ENCODE measurements around the gene BOC.

Gene BOC

DNA sequence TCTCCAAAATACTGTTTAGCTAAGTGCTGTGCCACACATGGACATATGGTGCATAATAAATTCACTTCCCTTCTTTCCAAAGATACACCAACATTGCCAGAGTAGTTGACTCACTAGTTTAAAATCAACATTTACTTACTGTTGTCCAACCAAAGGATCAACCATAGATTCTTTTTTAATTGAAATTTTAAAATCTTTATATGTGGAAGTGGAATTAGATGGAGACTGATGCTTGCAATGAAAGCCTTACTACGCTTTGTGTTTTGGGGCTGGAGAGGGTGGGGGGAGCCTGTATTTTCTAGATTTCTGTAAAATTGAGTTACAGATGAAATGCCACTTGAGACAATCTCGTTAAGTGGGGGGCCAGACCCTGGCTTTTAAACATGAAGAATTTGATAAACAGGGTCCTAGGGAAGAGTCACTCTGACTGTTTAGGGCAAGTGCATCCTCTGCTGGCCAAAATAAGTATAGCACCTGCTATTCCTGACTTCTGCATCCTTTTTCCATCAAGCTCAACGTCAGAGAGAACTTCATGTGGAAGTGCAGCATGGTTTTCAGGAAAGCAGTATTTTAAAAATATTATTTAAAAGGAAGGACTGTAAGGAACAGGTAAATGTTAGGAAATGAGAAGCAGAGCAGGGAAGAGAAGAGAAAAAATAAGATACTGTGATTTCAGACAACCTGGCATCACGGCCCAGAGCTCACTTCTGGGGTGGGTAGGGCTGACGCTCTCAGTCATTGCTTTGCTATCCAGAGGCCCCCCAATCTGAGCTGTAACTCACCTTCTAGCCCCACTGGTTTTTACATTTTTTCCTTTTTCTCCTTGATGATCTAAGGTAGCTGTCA, 76.7 kb downstream of the BOC start:
- peak; percentile 85 for DNase-seq (ENCODE audit: low spot score)

DNA sequence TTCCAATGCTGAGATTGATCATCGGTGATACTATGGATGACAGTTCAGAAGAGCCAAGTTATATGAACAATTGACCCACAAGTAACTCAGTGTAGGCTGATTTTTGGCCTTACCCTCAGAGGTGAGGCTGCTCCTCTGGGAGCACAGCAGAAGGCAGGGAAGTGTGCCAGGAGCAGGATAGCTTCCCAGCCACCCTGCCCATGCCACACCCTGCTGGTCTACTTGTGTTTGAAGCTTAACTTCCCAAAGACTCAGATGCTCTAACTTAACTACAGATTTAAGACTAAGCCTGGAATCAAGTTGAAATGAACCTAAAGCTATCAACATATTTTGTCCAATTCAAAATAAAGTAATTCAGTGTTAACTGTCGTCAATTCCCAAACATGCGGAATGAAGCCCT, 77.5 kb downstream of the BOC start:
- no peak for DNase-seq (ENCODE audit: low spot score)

GRCh38 chr3:113291572-113291971, 80.2 kb downstream of the BOC start:
- DNase-seq (ENCODE audit: low spot score): no peak

GRCh38 chr3:113292933-113293332, 81.6 kb downstream of the BOC start:
- no peak for DNase-seq (ENCODE audit: low spot score)

- no peak for DNase-seq (ENCODE audit: low spot score)
Observed at GRCh38 chr3:113293348-113293747, 82.0 kb downstream of the BOC start.

DNA sequence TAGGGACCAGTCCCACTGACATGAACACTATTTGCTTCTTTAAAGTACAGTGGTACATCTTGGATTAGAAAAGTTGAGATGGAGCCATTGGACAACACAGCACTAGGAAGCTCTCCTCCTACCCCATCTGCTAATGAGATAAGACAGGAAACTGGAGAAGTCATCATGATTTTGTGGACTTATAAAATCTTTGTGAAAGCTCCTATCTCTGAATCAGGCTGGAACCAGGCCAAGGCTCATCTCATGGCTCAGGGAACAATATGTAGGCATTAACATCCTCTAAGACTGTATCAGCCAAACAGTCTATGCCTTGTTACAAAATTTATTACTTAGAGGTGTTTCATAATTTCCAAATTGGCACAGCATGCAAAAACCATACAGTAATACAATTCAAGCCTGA, 84.1 kb downstream of the BOC start:
- DNase-seq (ENCODE audit: low spot score): no peak

- DNase-seq (ENCODE audit: low spot score): no peak
Observed at GRCh38 chr3:113297287-113297686, 85.9 kb downstream of the BOC start.

DNA sequence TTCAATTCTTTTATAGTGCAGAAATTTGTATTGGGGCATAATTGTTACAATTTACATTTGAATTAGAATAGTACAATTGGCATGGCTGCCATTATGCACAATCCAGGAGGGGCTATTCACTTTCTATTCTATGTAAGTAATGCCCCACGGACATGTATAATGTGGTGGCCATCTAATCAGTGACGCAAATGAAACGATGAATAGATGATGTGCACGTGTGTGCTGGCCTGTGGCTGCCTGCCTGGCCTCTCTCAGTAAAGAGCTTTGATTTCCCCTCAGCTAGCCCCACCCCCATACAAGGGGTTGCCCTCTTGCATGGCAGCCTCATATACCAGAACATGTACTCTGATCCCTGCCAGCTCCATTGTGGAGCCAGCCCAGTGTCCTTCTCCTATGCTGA, 86.5 kb downstream of the BOC start:
- DNase-seq (ENCODE audit: low spot score): no peak

GRCh38 chr3:113300596-113300995, 89.2 kb downstream of the BOC start:
- no peak for DNase-seq (ENCODE audit: low spot score)

DNA sequence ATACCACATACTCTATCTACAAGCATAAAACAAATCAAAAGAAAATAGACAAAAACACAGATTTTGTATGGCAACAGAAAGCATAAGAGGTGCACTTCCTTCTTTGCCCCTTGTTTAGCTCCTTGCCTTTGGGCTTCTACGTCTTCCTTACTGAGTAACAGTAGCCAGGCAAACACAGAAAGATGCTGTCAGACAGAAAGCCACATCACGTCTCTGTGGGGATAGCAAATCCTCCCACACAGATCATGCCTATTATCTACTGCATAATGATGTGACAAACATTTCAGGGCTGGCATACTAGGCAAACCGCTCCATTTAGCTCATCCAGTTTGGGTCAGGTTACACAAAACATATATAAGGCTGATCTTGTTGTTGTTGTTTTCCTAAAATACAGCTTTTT, 92.7 kb downstream of the BOC start:
- DNase-seq (ENCODE audit: low spot score): no peak

DNA sequence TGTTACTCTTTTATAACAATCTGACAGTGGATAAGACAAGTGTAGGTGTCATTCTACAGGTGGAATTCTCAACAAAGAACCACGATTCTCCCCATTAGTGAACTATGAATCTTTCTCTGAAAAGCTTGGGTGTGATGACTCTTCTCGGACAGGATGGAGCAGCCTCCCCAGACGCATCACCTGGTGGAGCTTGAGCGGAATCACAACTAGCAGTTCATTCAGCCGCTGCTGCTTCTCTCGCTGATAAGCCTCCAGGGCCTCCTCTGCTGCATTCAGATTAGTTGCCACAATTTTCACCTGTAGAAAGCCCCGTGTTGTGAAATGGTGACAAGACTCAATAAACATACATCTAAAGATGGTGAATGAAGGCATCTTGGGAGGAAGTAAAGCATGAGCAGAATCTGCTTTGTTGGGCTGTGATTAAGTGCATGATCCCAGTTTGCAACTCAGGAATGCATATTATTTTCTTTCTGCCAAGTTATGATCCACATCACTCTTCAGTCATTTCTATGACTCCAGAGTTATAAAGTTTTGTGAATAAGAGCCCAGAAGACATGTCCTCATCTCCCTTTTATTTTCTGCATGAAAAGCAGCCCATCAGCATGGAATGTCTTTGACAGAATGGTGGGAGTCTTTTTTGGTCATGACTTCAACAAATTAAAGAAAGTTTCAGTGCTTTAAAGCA, 93.6 kb downstream of the BOC start:
- DNase-seq (ENCODE audit: low spot score): no peak

DNA sequence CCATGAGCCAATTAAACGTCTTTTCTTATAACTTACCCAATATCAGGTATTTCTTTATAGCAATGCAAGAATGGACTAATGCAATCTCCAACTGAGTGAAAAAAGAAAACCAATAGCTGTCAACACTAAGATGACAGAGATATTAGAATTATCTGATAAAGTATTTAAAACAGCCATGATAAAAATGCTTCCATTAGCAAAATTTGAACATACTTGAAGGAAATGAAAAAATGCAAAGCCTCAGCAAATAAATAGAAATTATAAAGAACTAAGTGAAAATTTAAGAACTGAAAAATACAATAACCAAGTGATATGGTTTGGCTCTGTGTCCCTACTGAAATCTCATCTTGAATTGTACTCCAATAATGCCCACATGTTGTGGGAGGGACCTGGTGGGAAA, 99.6 kb downstream of the BOC start:
- no peak for DNase-seq (ENCODE audit: low spot score)

DNA sequence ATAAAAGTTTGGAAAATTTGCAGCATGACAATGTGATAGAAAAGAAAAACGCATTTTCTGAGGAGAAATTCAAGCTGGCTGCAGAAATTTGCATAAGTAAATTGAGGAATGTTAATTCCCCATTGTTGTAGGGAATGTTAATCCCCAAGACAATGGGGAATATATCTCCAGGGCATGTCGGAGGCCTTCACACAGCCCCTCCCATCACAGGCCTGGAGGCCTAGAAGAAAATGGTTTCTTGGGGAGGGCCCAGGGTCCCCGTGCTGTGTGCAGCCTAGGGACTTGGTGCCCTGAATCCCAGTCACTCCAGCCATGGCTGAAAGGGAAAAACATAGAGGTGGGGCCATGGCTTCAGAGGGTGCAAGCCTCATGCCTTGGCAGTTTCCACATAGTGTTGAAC, 101.1 kb downstream of the BOC start:
- DNase-seq (ENCODE audit: low spot score): no peak

GRCh38 chr3:113314923-113315322, 103.6 kb downstream of the BOC start:
- no peak for DNase-seq (ENCODE audit: low spot score)

DNA sequence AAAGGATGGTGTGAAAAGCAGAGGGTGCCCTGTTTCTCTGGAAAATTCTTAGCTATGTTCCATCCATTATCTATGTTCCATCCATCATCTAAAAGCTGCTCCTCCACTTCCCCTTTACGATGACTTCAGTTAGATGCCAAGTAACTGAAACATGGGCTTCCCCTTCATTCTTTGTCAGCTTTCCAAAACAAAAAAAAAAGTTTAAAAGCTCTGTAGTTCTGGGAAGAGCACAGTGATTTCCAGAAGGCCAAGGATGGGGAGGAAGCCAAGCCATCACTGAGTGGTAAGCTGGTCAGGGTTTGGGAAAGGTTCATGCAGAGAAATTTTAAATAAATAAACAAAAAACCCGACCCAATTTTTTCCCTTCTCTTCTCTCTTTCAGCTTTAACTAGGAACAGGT, 118.4 kb downstream of the BOC start:
- no peak for DNase-seq (ENCODE audit: low spot score)

GRCh38 chr3:113330742-113331141, 119.4 kb downstream of the BOC start:
- DNase-seq (ENCODE audit: low spot score): no peak

DNA sequence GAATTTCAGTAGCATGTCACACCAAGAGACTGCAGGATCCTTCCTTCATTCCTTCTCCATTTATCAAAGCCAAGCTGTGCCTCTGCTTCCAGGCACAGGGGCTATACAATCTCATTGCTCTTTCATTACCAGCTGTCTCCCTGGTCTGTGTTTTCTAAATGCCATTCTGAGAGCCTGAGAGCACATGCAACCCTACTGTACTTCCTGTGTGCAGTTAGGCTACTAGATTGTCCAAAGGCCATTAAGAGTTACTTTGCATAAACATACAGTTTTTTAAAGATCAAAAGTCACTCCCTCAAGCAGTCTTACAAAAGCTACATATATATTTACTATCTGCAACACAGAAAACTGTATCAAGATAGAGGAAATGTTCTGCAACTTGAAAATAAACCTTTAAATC, 119.8 kb downstream of the BOC start:
- DNase-seq (ENCODE audit: low spot score): no peak

Data from pons (tissue), 1 donor.